GM19025 (cell line): Measurements from ENCODE around the gene SFXN2.
"Not testable (repeated sequence)": the region's sequence is repeated elsewhere in the genome, so short reads cannot be mapped to it uniquely, and the experiment has no call there.

Experiments
- ATAC-seq: cut with Tn5 transposase; IDR thresholded peaks from one replicate; pipeline ENCODE4 v1.9.1; 2021; ENCODE audit warnings: mild to moderate bottlenecking, low read depth, moderate library complexity; ENCODE audit not compliant: unreplicated experiment

SFXN2 gene

DNA sequence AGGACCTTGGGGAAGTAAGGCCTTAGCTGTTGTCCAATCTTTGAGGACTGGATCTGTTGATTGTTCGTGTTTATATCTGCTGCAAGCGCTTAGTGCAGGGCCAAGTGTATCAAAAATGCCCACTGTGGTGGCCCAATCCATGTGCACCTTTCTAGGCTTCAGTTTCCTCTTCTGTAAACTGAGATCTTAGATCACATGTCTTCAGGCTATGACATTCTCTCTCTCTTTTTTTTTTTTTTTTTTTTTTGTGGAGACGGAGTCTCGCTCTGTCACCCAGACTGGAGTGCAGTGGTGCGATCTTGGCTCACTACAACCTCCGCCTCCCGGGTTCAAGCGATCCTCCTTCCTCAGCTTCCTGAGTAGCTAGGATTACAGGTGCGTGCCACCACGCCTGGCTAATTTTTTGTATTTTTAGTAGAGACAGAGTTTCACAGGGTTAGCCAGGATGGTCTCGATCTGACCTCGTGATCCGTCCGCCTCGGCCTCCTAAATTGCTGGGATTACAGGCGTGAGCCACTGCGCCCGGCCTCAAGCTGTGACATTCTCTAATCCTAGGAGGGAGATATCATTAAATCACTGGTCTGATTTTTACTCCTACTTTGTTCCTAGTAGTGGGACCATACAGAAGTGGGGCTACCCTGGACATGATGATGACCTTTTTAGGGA lies 2.6 kb downstream of the SFXN2 start:
- ATAC-seq = not testable (repeated sequence)

- no peak for ATAC-seq
Observed at GRCh38 chr10:102718220-102718619, 3.8 kb downstream of the SFXN2 start.

DNA sequence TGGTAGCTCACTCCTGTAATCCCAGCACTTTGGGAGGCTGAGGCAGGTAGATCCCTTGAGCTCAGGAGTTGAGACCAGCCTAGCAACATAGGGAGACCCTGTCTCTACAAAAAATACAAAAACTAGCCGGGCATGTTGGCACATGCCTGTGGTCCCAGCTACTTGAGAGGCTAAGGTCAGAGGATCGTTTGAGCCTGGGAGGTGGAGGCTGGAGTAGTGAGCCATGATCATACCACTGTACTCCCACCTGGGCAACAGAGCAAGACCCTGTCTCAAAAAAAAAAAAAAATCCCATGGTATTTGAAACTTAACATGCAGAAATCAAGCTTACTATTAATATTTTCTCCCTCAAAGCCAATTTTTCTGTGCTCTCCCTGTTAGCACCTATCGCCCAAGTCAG lies 5.9 kb downstream of the SFXN2 start:
- no peak for ATAC-seq

DNA sequence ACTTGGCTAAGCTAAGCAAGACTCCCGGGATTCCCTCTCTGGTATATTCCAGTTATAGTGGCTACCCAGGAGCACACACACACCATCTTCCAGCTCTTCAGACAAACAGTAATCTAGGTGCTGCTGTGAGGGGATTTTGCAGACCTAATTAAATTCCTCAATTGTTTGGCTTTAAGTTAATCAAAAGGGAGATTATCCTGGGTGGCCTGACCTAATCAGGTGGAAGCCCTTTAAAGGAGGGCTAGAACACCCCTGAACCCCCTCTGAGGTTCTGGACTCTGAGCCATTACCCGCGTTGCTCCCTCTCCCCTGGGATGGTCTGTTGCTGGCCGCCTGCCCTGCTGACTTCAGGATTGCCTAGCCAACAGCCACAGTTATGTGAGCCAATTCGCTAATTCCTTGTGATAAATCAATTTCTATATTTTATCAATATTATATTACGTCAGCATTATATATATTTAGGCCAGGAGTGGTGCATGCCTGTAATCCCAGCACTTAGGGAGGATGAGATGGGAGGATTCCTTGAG lies 6.4 kb downstream of the SFXN2 start:
- ATAC-seq = no peak

DNA sequence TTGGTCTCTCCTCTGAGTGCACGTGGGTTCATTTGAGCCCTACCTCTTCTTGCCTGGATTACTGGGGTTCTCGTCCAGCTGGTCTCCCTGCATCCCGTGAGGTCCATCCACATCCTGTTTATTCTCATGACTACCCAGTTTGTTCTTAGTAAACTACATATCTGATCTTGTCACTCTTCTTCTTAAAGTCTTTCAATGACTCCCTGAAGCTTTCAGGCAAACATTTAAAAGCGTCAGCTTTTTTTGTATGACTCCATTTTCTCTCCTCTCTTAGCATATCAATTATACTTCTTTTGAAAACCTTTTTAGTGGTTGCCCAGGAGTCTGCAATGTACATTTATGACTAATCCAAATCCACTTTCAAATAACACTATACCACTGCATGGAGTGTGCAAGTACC lies 7.5 kb downstream of the SFXN2 start:
- no peak for ATAC-seq

GRCh38 chr10:102723989-102724388 lies 9.6 kb downstream of the SFXN2 start:
- ATAC-seq = no peak

DNA sequence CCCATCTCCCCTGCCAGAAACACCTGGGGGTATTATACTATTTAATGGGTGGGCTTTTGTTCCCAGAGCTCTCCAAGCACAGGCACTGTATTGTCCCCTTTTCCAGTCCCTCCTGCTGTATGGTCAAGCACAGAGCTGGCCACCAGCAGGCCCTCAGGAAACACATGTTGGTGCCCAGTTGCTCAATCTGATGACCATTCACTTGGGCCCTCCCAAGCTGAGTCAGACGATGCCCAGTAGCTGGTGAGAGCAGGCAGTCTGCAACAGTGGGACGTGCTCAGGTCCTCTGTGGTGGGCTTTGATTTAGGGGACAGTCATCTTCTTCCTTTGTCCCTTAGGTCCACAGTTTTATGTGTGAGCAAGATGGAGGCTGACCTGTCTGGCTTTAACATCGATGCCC lies 11.8 kb downstream of the SFXN2 start:
- ATAC-seq = no peak

DNA sequence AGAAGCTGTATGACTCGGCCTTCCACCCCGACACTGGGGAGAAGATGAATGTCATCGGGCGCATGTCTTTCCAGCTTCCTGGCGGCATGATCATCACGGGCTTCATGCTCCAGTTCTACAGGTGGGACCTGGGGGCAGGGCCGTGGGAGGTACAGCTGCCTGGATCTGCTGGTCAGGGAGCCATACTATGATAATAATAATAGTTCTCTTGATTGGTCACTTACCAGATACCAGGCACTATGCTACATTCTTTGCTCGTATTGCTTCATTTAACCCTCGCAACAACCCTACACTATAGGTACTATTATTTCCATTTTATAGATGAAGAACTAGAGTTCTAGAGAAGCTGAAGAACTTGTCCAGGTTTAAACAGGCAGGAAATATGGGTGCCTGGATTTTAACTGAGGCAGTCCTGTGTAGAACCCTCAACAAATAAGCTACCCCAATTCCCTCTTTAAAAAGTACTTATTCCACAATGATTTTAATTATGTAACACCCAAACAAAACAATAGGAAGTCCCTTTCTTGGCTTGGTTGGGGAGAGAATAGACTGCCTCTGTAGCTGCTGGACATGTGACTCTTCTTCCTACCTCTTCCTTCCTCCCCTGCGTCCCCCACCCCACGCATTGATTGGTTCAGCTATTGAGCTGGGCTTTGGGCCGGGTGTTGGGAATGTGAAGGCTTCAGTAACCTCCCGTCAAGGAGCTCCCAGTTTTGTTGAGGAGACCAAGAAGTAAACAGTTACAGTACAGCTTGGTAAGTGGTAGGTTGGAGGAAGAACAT lies 12.8 kb downstream of the SFXN2 start:
- ATAC-seq = no peak

DNA sequence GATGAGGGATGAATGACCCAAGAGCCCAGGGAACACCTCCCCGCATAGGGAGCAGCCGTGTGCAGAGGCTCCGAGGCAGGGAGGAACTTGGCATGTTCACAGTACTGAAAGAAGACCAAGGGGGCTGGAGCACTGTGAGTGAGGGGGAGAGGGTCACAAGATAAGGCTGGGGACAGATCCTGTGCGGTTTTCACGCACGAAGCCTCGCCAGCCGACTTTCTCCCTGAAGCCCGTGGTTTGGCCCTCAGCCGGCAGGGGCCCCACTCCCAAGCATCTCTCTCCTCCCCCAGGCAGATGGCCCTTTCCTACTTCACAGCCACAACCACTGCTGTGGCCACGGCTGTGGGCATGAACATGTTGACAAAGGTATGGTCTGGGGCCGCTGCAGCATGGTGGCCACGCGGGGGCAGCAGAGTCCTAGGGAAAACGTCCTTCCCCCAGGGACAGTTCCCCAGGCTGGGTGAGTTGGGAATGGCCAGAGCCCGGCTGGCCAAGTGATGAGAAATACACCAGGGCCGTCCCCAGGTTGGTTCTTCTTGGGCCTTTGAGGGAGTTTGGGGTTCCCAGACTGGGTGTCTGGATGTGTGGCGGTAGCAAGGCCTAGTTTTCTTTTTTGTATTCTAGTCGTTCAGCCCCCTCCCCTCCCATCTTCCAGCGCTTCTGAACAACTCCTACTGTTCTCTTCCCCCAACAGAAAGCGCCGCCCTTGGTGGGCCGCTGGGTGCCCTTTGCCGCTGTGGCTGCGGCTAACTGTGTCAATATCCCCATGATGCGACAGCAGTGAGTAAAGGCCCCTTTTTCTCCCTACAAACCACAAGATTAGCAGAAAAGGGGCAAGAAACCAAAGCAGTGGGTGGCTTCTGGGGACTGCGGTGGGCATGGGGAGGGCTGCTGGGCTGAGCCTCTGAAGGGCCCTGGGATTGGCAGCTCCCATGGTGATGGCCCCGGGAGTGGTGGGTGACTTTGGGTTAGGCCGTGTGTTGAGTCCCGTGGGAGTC lies 14.9 kb downstream of the SFXN2 start:
- no peak for ATAC-seq

DNA sequence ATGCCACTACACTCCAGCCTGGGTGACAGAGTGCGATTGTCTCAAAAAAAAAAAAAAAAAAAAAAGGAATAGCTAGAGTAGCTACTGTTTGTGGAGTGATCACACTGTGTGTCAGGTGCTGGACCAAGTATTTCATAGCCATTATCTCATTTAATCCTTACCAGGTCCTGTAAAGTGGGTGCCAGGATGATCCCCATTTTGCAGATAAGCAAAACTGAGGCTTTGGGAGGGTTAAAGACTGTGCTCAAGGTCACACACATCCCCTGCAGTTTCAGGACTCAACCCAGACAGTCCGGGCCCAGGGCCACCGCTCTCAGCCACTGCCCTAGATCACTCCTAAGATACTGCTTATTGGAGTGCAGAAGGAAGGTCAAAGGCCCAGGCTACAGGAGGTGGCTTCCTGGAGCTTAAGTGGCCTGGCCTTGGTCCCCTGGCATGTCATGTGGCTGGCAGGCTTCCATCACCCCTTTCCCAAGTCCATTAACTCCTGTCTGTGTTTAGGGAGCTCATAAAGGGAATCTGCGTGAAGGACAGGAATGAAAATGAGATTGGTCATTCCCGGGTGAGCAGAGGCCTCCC lies 16.9 kb downstream of the SFXN2 start:
- no peak for ATAC-seq

DNA sequence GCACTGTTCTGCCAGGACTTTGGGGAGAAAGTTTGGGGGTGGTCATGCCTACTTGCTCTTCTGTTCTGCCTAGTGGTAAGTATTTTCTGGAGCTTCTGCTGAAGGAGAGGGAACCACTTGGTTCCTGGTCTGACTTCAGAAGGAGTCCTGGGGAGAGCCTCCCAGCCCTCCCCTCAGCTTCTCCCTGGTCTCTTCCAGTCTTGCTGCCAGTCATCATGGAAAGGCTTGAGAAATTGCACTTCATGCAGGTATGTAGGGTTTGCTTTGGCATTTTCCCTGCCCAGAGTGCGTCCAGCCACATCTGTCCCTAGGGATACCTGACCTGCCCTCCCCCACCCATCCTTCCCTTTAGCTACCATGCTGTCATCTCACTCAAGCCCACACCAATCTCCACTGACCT lies 18.2 kb downstream of the SFXN2 start:
- no peak for ATAC-seq

DNA sequence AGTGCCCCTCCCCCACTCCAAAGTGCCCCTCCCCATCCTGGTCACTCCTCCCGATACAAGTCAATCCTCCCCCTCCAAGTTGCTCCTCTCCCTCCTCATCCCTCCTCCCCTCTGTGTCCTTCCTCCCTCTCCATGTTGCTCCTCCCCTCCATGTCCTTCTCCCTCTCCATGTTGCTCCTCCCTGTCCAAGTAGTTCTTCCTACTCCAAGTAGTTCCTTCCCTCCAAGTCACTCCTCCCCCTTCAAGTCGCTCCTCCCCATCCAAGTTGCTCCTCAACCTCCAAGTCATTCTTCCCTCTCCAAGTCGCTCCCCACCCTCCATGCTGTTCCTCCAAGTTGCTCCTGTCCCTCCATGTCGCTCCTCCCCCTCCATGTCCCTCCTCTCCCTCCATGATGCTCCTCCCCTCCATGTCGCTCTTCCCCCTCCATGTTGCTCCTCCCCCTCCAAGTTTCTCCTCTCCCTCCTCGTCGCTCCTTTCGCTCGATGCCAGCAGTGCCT lies 20.7 kb downstream of the SFXN2 start:
- no peak for ATAC-seq

- ATAC-seq = no peak
Observed at GRCh38 chr10:102738692-102739121, 24.3 kb downstream of the SFXN2 start.

GRCh38 chr10:102740229-102740628 lies 25.8 kb downstream of the SFXN2 start:
- no peak for ATAC-seq

DNA sequence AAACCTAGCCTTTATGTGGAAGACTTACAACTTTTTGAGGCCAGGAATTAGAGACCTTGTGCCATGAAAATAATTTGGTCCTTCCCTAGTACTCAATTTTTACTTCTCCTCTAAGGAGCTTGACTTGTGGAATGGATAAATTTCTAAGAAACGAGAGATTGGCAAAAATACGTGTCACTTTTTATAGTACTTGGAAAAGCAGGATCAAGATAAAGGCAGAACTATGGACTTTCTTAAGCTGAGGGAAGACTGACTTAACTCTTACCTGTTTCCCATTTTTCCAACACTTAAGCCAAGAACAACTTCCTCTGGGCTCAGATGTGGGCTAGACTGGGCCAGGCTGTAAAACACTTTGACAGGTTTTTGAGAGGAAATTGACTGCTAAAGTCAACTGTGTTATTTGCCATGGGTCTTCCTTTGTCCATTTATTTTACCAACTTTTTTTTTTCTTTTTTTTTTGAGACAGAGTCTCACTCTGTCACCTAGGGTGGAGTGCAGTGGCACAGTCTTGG lies 27.3 kb downstream of the SFXN2 start:
- ATAC-seq = no peak

- ATAC-seq = not testable (repeated sequence)
Observed at GRCh38 chr10:102742313-102742712, 27.9 kb downstream of the SFXN2 start.

DNA sequence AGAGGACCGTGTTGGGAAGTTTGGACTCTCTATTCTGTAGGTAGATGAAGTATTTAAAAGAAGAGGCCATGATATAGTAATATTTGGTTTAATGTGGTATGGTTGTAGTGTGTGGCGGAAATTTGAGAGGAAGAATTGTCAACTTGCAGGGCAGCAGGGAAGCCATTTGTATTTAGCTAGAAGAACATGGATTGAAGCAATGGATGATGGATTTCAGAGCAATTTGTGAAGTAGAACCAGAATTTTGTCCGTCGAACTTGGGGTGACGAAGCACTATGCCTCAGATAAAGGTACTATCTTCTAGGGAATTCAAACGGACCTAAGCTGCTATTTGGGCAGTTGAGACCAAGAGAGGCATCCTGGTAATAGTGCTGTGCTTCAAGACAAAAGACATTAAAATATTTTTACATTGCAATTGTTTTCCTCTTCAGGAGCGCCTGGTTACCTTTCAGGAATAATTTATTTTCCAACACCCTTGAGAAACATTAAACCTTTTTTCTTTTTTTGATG lies 28.7 kb downstream of the SFXN2 start:
- ATAC-seq = no peak

- ATAC-seq = peak; percentile 97
Observed at GRCh38 chr10:102743588-102744373, 29.3 kb downstream of the SFXN2 start, which contains the start of gene WBP1L. Gene WBP1L (plus strand): TSS chr10:102743948. CDS start chr10:102744054, 106 bp downstream.
